PC-9 (cell line): Measurements from ENCODE around the gene CRB3.

Experiments
- CTCF ChIP-seq: fragments of 200-600 bp; sonication (generic); conservative IDR thresholded peaks from 2 replicates; pipeline ENCODE4 v1.6.1; 2017; ENCODE audit warnings: mixed run types, antibody characterized with exemption, mild to moderate bottlenecking, moderate library complexity
- EZH2 ChIP-seq: fragments of 200-600 bp; sonication (generic); IDR thresholded peaks from 2 replicates; pipeline ENCODE4 v1.8.0; 2017; ENCODE audit warnings: antibody characterized with exemption, low read depth

GRCh38 chr19:6467384-6467783, 3.3 kb downstream of the CRB3 start:
- TF ChIP-seq CTCF (no peak), EZH2 (no peak)
